ENCODE measurements around the gene INHBE. TPM values are rescaled to one million over a fixed set of nuclear protein-coding genes. Genes with fewer than 3 reads are reported as not detected.

Gene INHBE
- total RNA-seq, 1 experiment from 2014 or later, result 13.9 TPM

DNA sequence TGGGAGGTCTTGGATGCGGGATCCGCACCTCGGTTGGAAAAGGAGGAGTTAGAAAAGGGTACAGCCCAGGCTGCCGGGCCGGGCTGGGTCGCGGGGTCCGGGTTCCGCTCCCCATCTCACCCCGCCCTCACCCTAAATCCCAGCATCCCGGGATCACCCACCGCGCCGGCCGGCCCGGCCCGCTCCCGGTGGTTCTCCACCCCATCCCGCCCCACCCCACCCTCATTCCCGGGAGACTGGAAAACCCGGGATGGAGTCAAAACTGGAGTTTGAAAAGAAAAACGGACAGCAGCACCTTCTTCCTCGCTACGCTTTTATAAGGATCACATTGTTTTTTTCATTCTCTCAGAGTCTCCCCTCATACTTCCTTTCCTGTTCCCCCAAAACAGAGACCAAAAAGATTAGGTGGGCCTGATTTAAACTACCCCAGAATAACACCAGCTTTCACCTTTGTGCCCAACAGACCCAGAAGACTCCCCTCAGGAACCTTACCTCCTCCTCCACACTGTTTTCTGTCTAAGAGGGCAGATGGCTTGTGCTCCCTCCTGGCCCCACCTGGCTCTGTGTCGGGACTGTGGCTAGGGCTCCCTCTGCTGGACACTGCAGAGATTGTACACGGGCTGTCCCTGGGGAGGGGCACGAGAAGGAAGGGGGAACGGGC lies 7.3 kb downstream of the INHBE start:
- Mint-ChIP-seq H3K4me3 (ENCODE audit: unreplicated experiment) (peak overlapping the region; percentile 81), H3K9me3 (ENCODE audit: unreplicated experiment) (no peaks in the 10 kb centered on the region), H3K4me1 (ENCODE audit: low read depth, unreplicated experiment) (peaks cover 14% of the 10 kb centered on the region), H3K36me3 (ENCODE audit: insufficient read depth, unreplicated experiment) (no peaks in the 10 kb centered on the region), H3K27me3 (ENCODE audit: insufficient read depth, unreplicated experiment) (peaks cover 17% of the 10 kb centered on the region), H3K27ac (ENCODE audit: unreplicated experiment) (peak overlapping the region; percentile 49)
- peak; percentile 92 to 93 for DNase-seq
- no TSS peak for BruUV-seq (replicated peaks)
- intact Hi-C loops (cut with micrococcal nuclease; ENCODE audit: unreplicated experiment), result loop anchor here (1.0 kb wide), 1 partner anchor 249 kb away; no protein-coding TSS in a partner anchor
- ChIA-PET POLR2A (no interaction called here), CTCF (interaction anchor here (0.8 to 1.2 kb wide), 3 partner anchors 10 to 249 kb away, joined by 3 to 5 read pairs (median 3); no protein-coding TSS in a partner anchor)
- Histone ChIP-seq H3K4me3 (ENCODE audit: low read depth, low read length) (peak overlapping the region; percentile 43), H3K9me3 (no peaks in the 10 kb centered on the region), H3K36me3 (ENCODE audit: control insufficient read depth, insufficient read depth, low read length) (no peaks in the 10 kb centered on the region), H3K4me1 (peaks cover 10% of the 10 kb centered on the region), H3K27me3 (replicated peaks; ENCODE audit: control insufficient read depth, insufficient read depth, low read length) (no peaks in the 10 kb centered on the region)
- peak; percentile 83 to 95 for TF ChIP-seq CTCF (IDR thresholded peaks at IDR 0.05; ENCODE audit: insufficient read depth in 1 of 2, low read depth in 1 of 2, low read length in 1 of 2, severe bottlenecking in 1 of 2, unreplicated experiment in 1 of 2)

GRCh38 chr12:57462912-57463253 lies 7.8 kb downstream of the INHBE start:
- no peaks in the 10 kb centered on the region for H3K9me3 ChIP-seq
- no TSS peak for BruUV-seq (replicated peaks)
- Mint-ChIP-seq H3K4me1 (ENCODE audit: low read depth, unreplicated experiment) (peaks cover 14% of the 10 kb centered on the region), H3K27ac (ENCODE audit: unreplicated experiment) (peak overlapping the region; percentile 49), H3K4me3 (ENCODE audit: unreplicated experiment) (peak overlapping the region; percentile 81), H3K36me3 (ENCODE audit: insufficient read depth, unreplicated experiment) (no peaks in the 10 kb centered on the region), H3K27me3 (ENCODE audit: insufficient read depth, unreplicated experiment) (peaks cover 21% of the 10 kb centered on the region), H3K9me3 (ENCODE audit: unreplicated experiment) (no peaks in the 10 kb centered on the region)
- intact Hi-C loops (cut with micrococcal nuclease; ENCODE audit: unreplicated experiment), result loop anchor here (1.0 kb wide), 1 partner anchor 250 kb away; no protein-coding TSS in a partner anchor
- ChIA-PET POLR2A (no interaction called here), CTCF (interaction anchor here (1.0 to 1.2 kb wide), 2 partner anchors 234 to 249 kb away, joined by 3 to 5 read pairs; no protein-coding TSS in a partner anchor)
- no peak for TF ChIP-seq CTCF (IDR thresholded peaks at IDR 0.05; ENCODE audit: insufficient read depth in 1 of 2, low read depth in 1 of 2, low read length in 1 of 2, severe bottlenecking in 1 of 2, unreplicated experiment in 1 of 2)
- H3K4me3 ChIP-seq (ENCODE audit: low read depth, low read length), result no peak overlapping the region
- DNase-seq, result no peak
- peaks cover 10% of the 10 kb centered on the region for H3K4me1 ChIP-seq
- no peaks in the 10 kb centered on the region for H3K36me3 ChIP-seq (ENCODE audit: control insufficient read depth, insufficient read depth, low read length)
- no peaks in the 10 kb centered on the region for H3K27me3 ChIP-seq (replicated peaks; ENCODE audit: control insufficient read depth, insufficient read depth, low read length)

- no peak for TF ChIP-seq CTCF (IDR thresholded peaks at IDR 0.05; ENCODE audit: insufficient read depth in 1 of 2, low read depth in 1 of 2, low read length in 1 of 2, severe bottlenecking in 1 of 2, unreplicated experiment in 1 of 2)
- DNase-seq, result no peak
- no peak overlapping the region for H3K4me3 Mint-ChIP-seq (ENCODE audit: unreplicated experiment)
- peaks cover 7% of the 10 kb centered on the region for H3K4me1 Mint-ChIP-seq (ENCODE audit: low read depth, unreplicated experiment)
- intact Hi-C loops (cut with micrococcal nuclease; ENCODE audit: unreplicated experiment), result no loop called here
- H3K4me3 ChIP-seq (ENCODE audit: low read depth, low read length), result no peak overlapping the region
- no peaks in the 10 kb centered on the region for H3K36me3 Mint-ChIP-seq (ENCODE audit: insufficient read depth, unreplicated experiment)
- H3K4me1 ChIP-seq, result peaks cover 10% of the 10 kb centered on the region
- BruUV-seq (replicated peaks), result no TSS peak
- H3K27ac Mint-ChIP-seq (ENCODE audit: unreplicated experiment), result no peak overlapping the region
- H3K36me3 ChIP-seq (ENCODE audit: control insufficient read depth, insufficient read depth, low read length), result no peaks in the 10 kb centered on the region
- no peaks in the 10 kb centered on the region for H3K9me3 ChIP-seq
- POLR2A ChIA-PET, result interaction anchor here (0.6 kb wide), 1 partner anchor 65 kb away, joined by 7 read pairs; no protein-coding TSS in a partner anchor
- H3K27me3 ChIP-seq (replicated peaks; ENCODE audit: control insufficient read depth, insufficient read depth, low read length), result no peaks in the 10 kb centered on the region; the same call in 1 of the 2 replicates
- H3K9me3 Mint-ChIP-seq (ENCODE audit: unreplicated experiment), result no peaks in the 10 kb centered on the region
- H3K27me3 Mint-ChIP-seq (ENCODE audit: insufficient read depth, unreplicated experiment), result peaks cover 25% of the 10 kb centered on the region
- CTCF ChIA-PET, result no interaction called here
Observed at GRCh38 chr12:57464569-57464968, 9.5 kb downstream of the INHBE start.

Measured in Caco-2 (cell line).